ENCODE measurements around the gene GRID1.

- TF ChIP-seq POLR2AphosphoS5 (IDR thresholded peaks at IDR 0.05) = no peak
- no peak for TF ChIP-seq CTCF (IDR thresholded peaks at IDR 0.05)
- TF ChIP-seq POLR2A (IDR thresholded peaks at IDR 0.05) = no peak
- TF ChIP-seq EP300 (IDR thresholded peaks at IDR 0.05; ENCODE audit: low read depth) = no peak
Observed at GRCh38 chr10:85602713-85603112, 763.9 kb downstream of the GRID1 start.
